ENCODE data around the gene HACD2. TPM values are rescaled to one million over a fixed set of nuclear protein-coding genes. Genes with fewer than 3 reads are reported as not detected.

Gene HACD2
- total RNA-seq, 2 donors from 2014 or later, result 18.8 to 22.6 TPM

GRCh38 chr3:123629747-123630047 lies 44.8 kb upstream of the HACD2 start:
- Histone ChIP-seq H3K9me3 (no peaks in the 10 kb centered on the region), H3K4me1 (ENCODE audit: control insufficient read depth in 1 of 2, low read depth in 2 of 2) (peaks cover 29 to 55% of the 10 kb centered on the region in 2 donors), H3K27me3 (replicated peaks; ENCODE audit: insufficient read depth) (no peaks in the 10 kb centered on the region), H3K27ac (peak overlapping the region in 1 of 2 donors; percentile 54), H3K36me3 (peaks cover 62% of the 10 kb centered on the region), H3K4me3 (no peak overlapping the region)
- DNase-seq (ENCODE audit: low spot score) (no peak), ATAC-seq (ENCODE audit: insufficient number of reproducible peaks, low FRiP score, low read depth) (no peak)
- TF ChIP-seq CTCF (IDR thresholded peaks at IDR 0.05), result no peak

- no peak overlapping the region for H3K4me3 ChIP-seq
- TF ChIP-seq CTCF (IDR thresholded peaks at IDR 0.05), result no peak
- H3K9me3 ChIP-seq, result no peaks in the 10 kb centered on the region
- no peak for DNase-seq (ENCODE audit: low spot score)
- H3K4me1 ChIP-seq (ENCODE audit: control insufficient read depth in 1 of 2, low read depth in 2 of 2), result peaks cover 23 to 55% of the 10 kb centered on the region in 2 donors
- H3K27me3 ChIP-seq (replicated peaks; ENCODE audit: insufficient read depth), result no peaks in the 10 kb centered on the region
- no peak for ATAC-seq (ENCODE audit: insufficient number of reproducible peaks, low FRiP score, low read depth)
- H3K27ac ChIP-seq, result peak overlapping the region; percentile 25 to 54
- peaks cover 62% of the 10 kb centered on the region for H3K36me3 ChIP-seq
Observed at GRCh38 chr3:123628996-123629746, 44.3 kb upstream of the HACD2 start.

- Histone ChIP-seq H3K27me3 (replicated peaks; ENCODE audit: insufficient read depth) (no peaks in the 10 kb centered on the region), H3K36me3 (peaks cover 59% of the 10 kb centered on the region), H3K27ac (peak overlapping the region; percentile 25 to 54), H3K4me3 (no peak overlapping the region), H3K4me1 (ENCODE audit: control insufficient read depth in 1 of 2, low read depth in 2 of 2) (peaks cover 11 to 51% of the 10 kb centered on the region in 2 donors), H3K9me3 (no peaks in the 10 kb centered on the region)
- DNase-seq (ENCODE audit: low spot score) (no peak), ATAC-seq (ENCODE audit: insufficient number of reproducible peaks, low FRiP score, low read depth) (no peak)
- no peak for TF ChIP-seq CTCF (IDR thresholded peaks at IDR 0.05)
Observed at GRCh38 chr3:123627673-123628670, 43.1 kb upstream of the HACD2 start.

GRCh38 chr3:123626881-123627280 lies 42.0 kb upstream of the HACD2 start:
- Histone ChIP-seq H3K4me3 (no peak overlapping the region), H3K27me3 (replicated peaks; ENCODE audit: insufficient read depth) (no peaks in the 10 kb centered on the region), H3K27ac (peak overlapping the region in 1 of 2 donors; percentile 25), H3K36me3 (peaks cover 60% of the 10 kb centered on the region), H3K4me1 (ENCODE audit: control insufficient read depth in 1 of 2, low read depth in 2 of 2) (peaks cover under 1 to 51% of the 10 kb centered on the region in 2 donors), H3K9me3 (no peaks in the 10 kb centered on the region)
- DNase-seq (ENCODE audit: low spot score) (no peak), ATAC-seq (ENCODE audit: insufficient number of reproducible peaks, low FRiP score, low read depth) (no peak)
- no peak for TF ChIP-seq CTCF (IDR thresholded peaks at IDR 0.05)

- no peak for DNase-seq (ENCODE audit: low spot score)
- no peak for ATAC-seq (ENCODE audit: insufficient number of reproducible peaks, low FRiP score, low read depth)
- Histone ChIP-seq H3K27ac (peak overlapping the region in 1 of 2 donors; percentile 15), H3K36me3 (peaks cover 48% of the 10 kb centered on the region), H3K9me3 (no peaks in the 10 kb centered on the region), H3K4me1 (ENCODE audit: control insufficient read depth in 1 of 2, low read depth in 2 of 2) (peaks cover 11 to 60% of the 10 kb centered on the region in 2 donors), H3K27me3 (replicated peaks; ENCODE audit: insufficient read depth) (no peaks in the 10 kb centered on the region), H3K4me3 (no peak overlapping the region)
- TF ChIP-seq CTCF (IDR thresholded peaks at IDR 0.05), result no peak
Observed at GRCh38 chr3:123624302-123624701, 39.4 kb upstream of the HACD2 start.

Measured in thoracic aorta (tissue), 2 donors.